PC-3 (cell line): ENCODE results near the gene ZHX3. TPM values are rescaled to one million over a fixed set of nuclear protein-coding genes. Genes with fewer than 3 reads are reported as not detected.

Experiments used
- ATAC-seq: fragments of 200-7000 bp; cut with Tn5 transposase; 2 replicates; pipeline ENCODE4 v1.9.1; 2020; ENCODE audit warnings: mild to moderate bottlenecking, moderate library complexity
- BruUV-seq: library from RNA; stranded (reverse); fragments of 400-500 nt; replicated peaks from 2 replicates; lab custom pipeline; 2021; lab: Mats Ljungman, UMichigan
- CTCF ChIA-PET: fragments of 300-600 bp; sonication (Branson Sonifier 250); formaldehyde crosslinking; loops from one replicate; lab custom pipeline; 2022; ENCODE audit warnings: antibody characterized with exemption; lab: Charles Lee
- POLR2A ChIA-PET: fragments of 300-600 bp; sonication (Branson Sonifier 250); formaldehyde crosslinking; loops from one replicate; lab custom pipeline; 2022; ENCODE audit warnings: antibody characterized with exemption; ENCODE audit not compliant: unreplicated experiment; lab: Charles Lee
- DNase-seq: peaks from one replicate; pipeline ENCODE4 v3.0.0-alpha.2; 2015
- H2AFZ ChIP-seq: fragments of 300-600 bp; sonication (generic); 2 replicates; pipeline ENCODE4 v1.6.0; 2016; ENCODE audit warnings: antibody characterized with exemption, low read length
- H3F3A ChIP-seq: fragments of 300-600 bp; sonication (generic); one replicate; pipeline ENCODE4 v1.6.0; 2017; ENCODE audit warnings: antibody characterized with exemption, low read length, control low read depth, mild to moderate bottlenecking; ENCODE audit not compliant: unreplicated experiment
- H3K27ac ChIP-seq: fragments of 300-600 bp; sonication (generic); 2 replicates; pipeline ENCODE4 v1.5.1; 2016; ENCODE audit warnings: mild to moderate bottlenecking, low read length
- H3K27me3 ChIP-seq: fragments of 300-600 bp; sonication (generic); 2 replicates; pipeline ENCODE4 v1.6.1; 2016; ENCODE audit warnings: low read length, mixed read lengths
- H3K36me3 ChIP-seq: fragments of 300-600 bp; sonication (generic); 2 replicates; pipeline ENCODE4 v1.6.1; 2016; ENCODE audit warnings: low read depth, mixed run types, low read length, mixed read lengths
- H3K4me1 ChIP-seq: fragments of 300-600 bp; sonication (generic); 2 replicates; pipeline ENCODE4 v1.5.1; 2016; ENCODE audit warnings: low read length; ENCODE audit not compliant: insufficient read depth
- H3K4me2 ChIP-seq: fragments of 300-600 bp; sonication (generic); 2 replicates; pipeline ENCODE4 v1.6.0; 2016; ENCODE audit warnings: low read length
- H3K4me3 ChIP-seq: fragments of 300-600 bp; sonication (generic); 2 replicates; pipeline ENCODE4 v1.5.1; 2016; ENCODE audit warnings: mild to moderate bottlenecking, low read length, mixed read lengths
- H3K79me2 ChIP-seq: fragments of 300-600 bp; sonication (generic); 2 replicates; pipeline ENCODE4 v1.6.1; 2017; ENCODE audit warnings: low read length, mixed read lengths
- H3K9ac ChIP-seq: fragments of 300-600 bp; sonication (generic); 2 replicates; pipeline ENCODE4 v1.6.0; 2016; ENCODE audit warnings: mild to moderate bottlenecking, low read length
- H3K9me2 ChIP-seq: fragments of 300-600 bp; sonication (generic); replicated peaks from 2 replicates; pipeline ENCODE4 v1.6.1; 2016; ENCODE audit warnings: mixed run types, low read length, mixed read lengths
- H3K9me3 ChIP-seq: fragments of 300-600 bp; sonication (generic); 2 replicates; pipeline ENCODE4 v1.6.1; 2016; ENCODE audit warnings: low read length, mixed read lengths
- H4K20me1 ChIP-seq: fragments of 300-600 bp; sonication (generic); 2 replicates; pipeline ENCODE4 v1.6.1; 2016; ENCODE audit warnings: low read length, mixed read lengths
- EZH2 ChIP-seq: fragments of 300-600 bp; sonication (generic); IDR thresholded peaks from one replicate; pipeline ENCODE4 v1.6.1; 2017; ENCODE audit warnings: antibody characterized with exemption, mild to moderate bottlenecking, low read length; ENCODE audit not compliant: unreplicated experiment
- EZH2phosphoT487 ChIP-seq: fragments of 300-600 bp; sonication (generic); IDR thresholded peaks from 2 replicates; pipeline ENCODE4 v1.6.1; 2018; ENCODE audit warnings: mild to moderate bottlenecking, antibody characterized with exemption, low read length, borderline replicate concordance
- intact Hi-C: fragments of 100-400 bp; cut with micrococcal nuclease; formaldehyde crosslinking; loops from 2 replicates; pipeline ENCODE4 v1.9.0; 2023
- total RNA-seq: library from RNA; depleted of rRNA; stranded (reverse); fragments of >200 nt; gene quantifications from 2 replicates; pipeline ENCODE4 v1.2.3, GENCODE V29; 2014
- TF ChIP-seq, protein P1 (sequence below): fragments of 300-600 bp; sonication (generic); conservative IDR thresholded peaks from 2 replicates; pipeline ENCODE4 v1.5.1; 2017; ENCODE audit warnings: antibody characterized with exemption, low read depth, mild to moderate bottlenecking, low read length

Gene ZHX3
- total RNA-seq, 1 experiment from 2014 or later: 14.0 TPM

GRCh38 chr20:41161886-41162285 is 155.6 kb downstream of the ZHX3 start:
- POLR2A ChIA-PET: no interaction called here

DNA sequence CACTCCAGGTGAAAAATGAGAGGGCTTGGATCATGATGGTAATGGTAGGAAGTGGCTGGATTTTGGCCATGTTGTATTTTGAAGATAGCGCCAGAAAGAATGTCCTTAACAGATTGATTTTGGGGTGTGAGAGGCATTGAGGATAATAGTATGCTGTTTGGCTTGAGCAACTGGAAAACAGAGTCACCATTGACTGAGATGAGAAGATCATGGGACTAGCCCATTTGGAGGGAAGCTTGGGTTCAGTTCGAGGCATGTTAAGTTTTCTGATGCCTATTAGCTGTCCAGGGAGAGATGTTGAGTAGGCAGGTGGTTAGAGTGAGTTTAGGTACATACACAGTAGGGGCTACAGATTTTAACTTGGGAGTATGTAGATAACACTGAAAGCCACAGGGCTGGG is 156.8 kb downstream of the ZHX3 start:
- intact Hi-C loops: no loop called here
- TF ChIP-seq, protein P1, sequence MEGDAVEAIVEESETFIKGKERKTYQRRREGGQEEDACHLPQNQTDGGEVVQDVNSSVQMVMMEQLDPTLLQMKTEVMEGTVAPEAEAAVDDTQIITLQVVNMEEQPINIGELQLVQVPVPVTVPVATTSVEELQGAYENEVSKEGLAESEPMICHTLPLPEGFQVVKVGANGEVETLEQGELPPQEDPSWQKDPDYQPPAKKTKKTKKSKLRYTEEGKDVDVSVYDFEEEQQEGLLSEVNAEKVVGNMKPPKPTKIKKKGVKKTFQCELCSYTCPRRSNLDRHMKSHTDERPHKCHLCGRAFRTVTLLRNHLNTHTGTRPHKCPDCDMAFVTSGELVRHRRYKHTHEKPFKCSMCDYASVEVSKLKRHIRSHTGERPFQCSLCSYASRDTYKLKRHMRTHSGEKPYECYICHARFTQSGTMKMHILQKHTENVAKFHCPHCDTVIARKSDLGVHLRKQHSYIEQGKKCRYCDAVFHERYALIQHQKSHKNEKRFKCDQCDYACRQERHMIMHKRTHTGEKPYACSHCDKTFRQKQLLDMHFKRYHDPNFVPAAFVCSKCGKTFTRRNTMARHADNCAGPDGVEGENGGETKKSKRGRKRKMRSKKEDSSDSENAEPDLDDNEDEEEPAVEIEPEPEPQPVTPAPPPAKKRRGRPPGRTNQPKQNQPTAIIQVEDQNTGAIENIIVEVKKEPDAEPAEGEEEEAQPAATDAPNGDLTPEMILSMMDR: no peak
- TF ChIP-seq EZH2phosphoT487 (no peak), EZH2 (no peak)
- no TSS peak for BruUV-seq
- Histone ChIP-seq H3K36me3 (peaks cover 34% of the 10 kb centered on the region), H3K4me3 (no peak overlapping the region), H3F3A (no peaks in the 10 kb centered on the region), H3K79me2 (peaks cover 23% of the 10 kb centered on the region), H3K27me3 (no peaks in the 10 kb centered on the region), H3K9me2 (no peaks in the 10 kb centered on the region), H2AFZ (no peak overlapping the region), H3K4me2 (no peak overlapping the region), H4K20me1 (peaks cover 12% of the 10 kb centered on the region; the same call in 1 of the 2 replicates), H3K4me1 (no peaks in the 10 kb centered on the region), H3K9ac (no peak overlapping the region), H3K27ac (no peak overlapping the region), H3K9me3 (no peaks in the 10 kb centered on the region)
- CTCF ChIA-PET: no interaction called here
- DNase-seq: no peak
- no peak for ATAC-seq
- POLR2A ChIA-PET: no interaction called here

More at GRCh38 chr20:41161886-41162285, 155.6 kb downstream of the ZHX3 start:
- no peaks in the 10 kb centered on the region for H3K27me3 ChIP-seq
- no peak overlapping the region for H3K27ac ChIP-seq
- TF ChIP-seq, protein P1: 0 out of 2 replicates have a peak, but pooled peaks have one; percentile 19
- TF ChIP-seq EZH2: no peak
- H2AFZ ChIP-seq: no peak overlapping the region
- H3F3A ChIP-seq: no peaks in the 10 kb centered on the region
- DNase-seq: no peak
- peak; percentile 39; the same call in 1 of the 2 replicates for ATAC-seq
- BruUV-seq: no TSS peak
- H3K36me3 ChIP-seq: peaks cover 42% of the 10 kb centered on the region
- no peak overlapping the region for H3K4me3 ChIP-seq
- no peaks in the 10 kb centered on the region for H3K9me2 ChIP-seq
- no peaks in the 10 kb centered on the region for H3K4me1 ChIP-seq
- H3K9ac ChIP-seq: no peak overlapping the region
- CTCF ChIA-PET: no interaction called here
- no peaks in the 10 kb centered on the region for H3K9me3 ChIP-seq
- no peak overlapping the region for H3K4me2 ChIP-seq
- H4K20me1 ChIP-seq: peaks cover 7% of the 10 kb centered on the region; the same call in 1 of the 2 replicates
- intact Hi-C loops: no loop called here
- H3K79me2 ChIP-seq: peaks cover 11% of the 10 kb centered on the region

DNA sequence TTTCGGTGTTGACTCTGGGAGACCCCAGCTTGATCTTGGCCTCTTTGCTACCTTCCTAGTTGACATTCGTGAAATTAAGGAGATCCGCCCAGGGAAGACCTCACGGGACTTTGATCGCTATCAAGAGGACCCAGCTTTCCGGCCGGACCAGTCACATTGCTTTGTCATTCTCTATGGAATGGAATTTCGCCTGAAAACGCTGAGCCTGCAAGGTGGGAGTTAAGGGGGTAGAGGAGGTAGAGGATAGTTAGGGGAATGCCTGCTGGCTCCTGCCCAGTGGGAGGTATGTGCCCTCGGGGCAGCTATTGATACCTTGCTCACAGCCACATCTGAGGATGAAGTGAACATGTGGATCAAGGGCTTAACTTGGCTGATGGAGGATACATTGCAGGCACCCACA is 158.0 kb downstream of the ZHX3 start:
- CTCF ChIA-PET: no interaction called here
- ATAC-seq (no peak), DNase-seq (no peak)
- Histone ChIP-seq H2AFZ (no peak overlapping the region), H3K9ac (no peak overlapping the region), H4K20me1 (peaks cover 23% of the 10 kb centered on the region; the same call in 1 of the 2 replicates), H3F3A (no peaks in the 10 kb centered on the region), H3K4me1 (no peaks in the 10 kb centered on the region), H3K9me2 (no peaks in the 10 kb centered on the region), H3K27ac (no peak overlapping the region), H3K79me2 (peaks cover 34% of the 10 kb centered on the region), H3K4me2 (no peak overlapping the region), H3K27me3 (no peaks in the 10 kb centered on the region), H3K9me3 (no peaks in the 10 kb centered on the region), H3K36me3 (peaks cover 25% of the 10 kb centered on the region), H3K4me3 (no peak overlapping the region)
- intact Hi-C loops: no loop called here
- TF ChIP-seq EZH2 (no peak), EZH2phosphoT487 (no peak)
- TF ChIP-seq, protein P1: no peak
- BruUV-seq: no TSS peak
- POLR2A ChIA-PET: no interaction called here
